Measurements from ENCODE around the gene LRRC3.

Gene LRRC3

DNA sequence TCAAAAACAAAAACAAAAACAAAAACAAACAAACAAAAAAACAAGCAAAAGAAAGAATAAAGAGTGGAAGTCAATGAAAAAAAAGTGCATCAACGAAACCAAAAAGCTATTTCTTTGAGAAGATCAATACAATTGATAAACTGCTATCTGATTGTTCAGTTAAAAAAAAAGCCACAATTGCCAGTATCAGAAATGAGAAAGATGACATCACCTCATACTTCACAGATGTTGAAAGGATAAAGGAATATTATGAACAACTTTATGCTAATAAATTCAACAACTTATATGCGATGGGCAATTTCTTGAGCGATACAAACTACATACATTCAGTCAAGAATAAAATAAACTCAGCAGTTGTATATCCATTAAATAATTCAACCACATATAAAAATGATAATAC is 2.2 kb upstream of the LRRC3 start:
- no peak for DNase-seq (ENCODE audit: low read depth, low spot score)

DNA sequence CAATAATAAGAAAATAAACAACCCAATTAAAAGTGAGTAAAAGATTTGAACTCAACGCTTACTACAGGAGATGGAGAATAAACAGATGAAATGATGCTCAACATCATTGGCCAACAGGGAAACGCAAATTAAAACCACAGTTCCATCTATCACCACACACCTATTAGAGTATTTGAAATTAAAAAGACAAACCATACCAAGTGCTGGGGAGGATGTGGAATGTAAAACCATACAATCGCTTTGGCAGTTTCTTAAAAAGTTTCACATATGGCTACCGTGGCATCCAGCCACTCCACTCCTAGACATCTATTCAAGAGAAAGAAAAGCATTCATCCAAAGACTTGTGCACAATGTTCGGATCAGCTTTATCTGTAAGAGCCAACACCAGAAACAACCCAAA is 1.3 kb upstream of the LRRC3 start:
- DNase-seq (ENCODE audit: low read depth, low spot score) = no peak
- H3K4me3 ChIP-seq (ENCODE audit: low read length) = no peak overlapping the region

More for the DNA sequence above, 2.2 kb upstream of the LRRC3 start:
- no peak overlapping the region for H3K4me3 ChIP-seq (ENCODE audit: low read length)

DNA sequence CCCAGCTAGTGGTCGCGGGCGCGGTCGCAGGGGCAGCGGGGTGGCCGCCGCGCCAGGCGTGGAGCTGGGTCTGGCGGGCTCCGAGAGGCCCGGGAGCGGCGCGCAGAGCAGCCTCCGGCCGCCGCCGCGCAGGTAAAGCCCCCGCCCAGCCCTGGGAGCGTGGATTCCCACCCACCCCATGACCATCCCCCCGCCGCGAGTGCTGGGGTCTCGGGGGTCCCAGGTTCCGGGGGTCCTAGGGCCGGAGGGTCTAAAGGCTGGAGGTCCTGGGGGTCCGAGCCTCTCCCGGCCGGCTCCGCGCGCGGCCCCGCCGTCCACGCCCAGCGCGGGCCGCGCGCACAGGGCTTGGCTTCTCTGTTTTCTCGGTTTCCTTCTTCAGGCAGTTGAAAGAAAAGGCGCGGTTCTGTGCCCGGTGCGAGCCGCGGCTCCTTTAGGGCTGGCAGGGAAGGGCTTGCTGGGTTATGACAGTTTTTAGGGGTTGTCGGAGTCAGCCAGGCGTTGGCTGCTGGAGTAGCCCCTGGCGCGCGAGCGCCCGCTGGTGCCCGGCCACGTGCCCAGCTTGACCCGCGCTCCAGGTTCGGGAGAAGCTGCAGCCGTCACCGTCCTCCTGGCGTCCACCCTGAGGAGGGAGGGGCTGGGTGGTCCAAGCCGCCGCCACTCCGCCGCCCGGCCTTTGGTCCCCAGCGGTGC is 359 bp downstream of the LRRC3 start:
- H3K4me3 ChIP-seq (ENCODE audit: low read length) = peak overlapping the region; percentile 36
- DNase-seq (ENCODE audit: low read depth, low spot score) = no peak

DNA sequence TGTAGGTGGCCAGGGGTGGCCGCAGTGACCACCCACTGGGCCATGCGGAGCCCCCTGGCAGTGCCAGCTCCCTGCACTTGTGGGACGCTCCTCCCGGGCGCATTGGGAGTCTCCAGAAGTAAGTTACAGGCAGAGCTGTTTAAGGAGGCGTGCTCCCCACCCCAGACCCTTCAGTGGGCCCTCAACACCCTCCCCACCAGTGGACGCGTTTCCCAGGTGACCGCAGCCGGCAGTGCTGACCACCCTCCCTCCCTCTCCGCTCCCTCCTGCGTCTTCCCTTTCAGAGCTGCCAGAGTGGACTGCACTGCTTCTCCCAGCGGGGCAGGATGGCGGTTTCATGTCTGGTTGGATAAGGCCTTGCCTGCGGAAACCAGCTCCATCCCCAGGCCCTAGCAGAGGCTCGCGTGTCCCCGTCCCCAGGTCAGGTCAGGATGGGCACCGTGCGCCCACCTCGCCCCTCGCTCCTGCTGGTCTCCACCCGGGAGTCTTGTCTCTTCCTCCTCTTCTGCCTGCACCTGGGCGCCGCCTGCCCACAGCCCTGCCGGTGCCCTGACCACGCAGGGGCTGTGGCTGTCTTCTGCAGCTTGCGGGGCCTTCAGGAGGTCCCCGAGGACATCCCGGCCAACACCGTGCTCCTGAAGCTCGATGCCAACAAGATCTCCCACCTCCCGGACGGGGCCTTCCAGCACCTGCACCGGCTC is 1.1 kb downstream of the LRRC3 start:
- peak overlapping the region; percentile 36 for H3K4me3 ChIP-seq (ENCODE audit: low read length)
- no peak for DNase-seq (ENCODE audit: low read depth, low spot score)

DNA sequence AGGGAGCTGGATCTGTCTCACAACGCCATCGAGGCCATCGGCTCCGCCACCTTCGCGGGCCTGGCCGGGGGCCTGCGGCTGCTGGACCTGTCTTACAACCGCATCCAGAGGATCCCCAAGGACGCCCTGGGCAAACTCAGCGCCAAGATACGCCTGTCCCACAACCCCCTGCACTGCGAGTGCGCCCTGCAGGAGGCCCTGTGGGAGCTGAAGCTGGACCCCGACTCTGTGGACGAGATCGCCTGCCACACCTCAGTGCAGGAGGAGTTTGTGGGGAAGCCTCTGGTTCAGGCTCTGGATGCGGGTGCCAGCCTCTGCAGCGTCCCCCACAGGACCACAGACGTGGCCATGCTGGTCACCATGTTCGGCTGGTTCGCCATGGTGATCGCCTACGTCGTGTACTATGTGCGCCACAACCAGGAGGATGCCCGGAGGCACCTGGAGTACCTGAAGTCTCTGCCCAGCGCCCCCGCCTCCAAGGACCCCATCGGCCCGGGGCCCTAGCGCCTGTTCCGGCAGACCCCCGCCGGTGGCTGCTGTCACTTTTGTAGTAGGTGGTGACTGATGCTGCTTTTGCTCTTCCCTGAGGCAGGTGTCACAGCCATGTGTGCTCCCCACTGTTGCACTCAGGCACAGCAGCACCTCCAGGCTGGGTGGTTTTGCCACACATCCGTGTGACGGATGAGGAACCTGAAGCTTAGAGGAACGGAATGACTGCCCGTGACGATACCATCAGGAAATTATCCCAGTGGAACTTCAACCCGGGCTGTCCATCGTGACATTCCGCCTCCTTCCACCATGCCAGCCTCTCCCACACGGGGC is 1.8 kb downstream of the LRRC3 start:
- DNase-seq (ENCODE audit: low read depth, low spot score) = no peak

DNA sequence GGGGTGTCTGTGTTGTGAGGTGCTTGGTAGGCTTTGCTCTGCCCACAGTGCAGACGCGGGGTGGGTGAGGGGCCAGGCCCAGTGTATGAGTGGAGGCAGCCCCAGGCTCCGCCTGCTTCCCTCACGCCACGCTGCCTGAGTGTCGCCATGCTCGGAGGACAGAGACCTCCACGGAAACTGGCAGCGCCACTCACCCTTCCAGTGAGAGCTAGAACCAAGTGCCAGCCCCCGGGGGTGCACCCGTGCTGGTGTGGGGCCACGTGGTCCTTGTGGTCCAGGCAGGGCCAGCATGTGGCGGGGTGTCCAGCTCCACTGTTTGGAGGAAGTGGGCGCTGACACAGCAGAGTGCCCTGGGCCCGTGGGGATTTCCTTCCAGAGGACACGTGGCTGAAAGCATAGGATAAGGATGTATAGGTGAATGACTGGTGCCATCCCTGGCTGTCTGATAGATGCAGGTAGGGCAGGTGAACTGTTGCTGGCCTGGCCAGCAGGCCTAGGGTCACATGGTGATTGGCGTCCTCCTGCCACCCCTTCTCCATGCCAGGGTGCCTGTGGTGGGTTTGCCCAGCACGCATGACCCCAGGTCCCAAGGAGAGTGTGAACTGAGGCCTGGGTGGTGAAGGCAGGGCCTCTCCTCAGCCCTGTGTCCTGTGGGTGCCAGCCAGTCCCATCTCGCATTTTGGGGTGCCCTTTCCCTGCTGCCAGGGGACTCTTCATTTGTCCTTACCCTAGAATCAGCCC is 3.8 kb downstream of the LRRC3 start:
- no peak for DNase-seq (ENCODE audit: low read depth, low spot score)
- no peak overlapping the region for H3K4me3 ChIP-seq (ENCODE audit: low read length)

More for the DNA sequence above, 1.8 kb downstream of the LRRC3 start:
- no peak overlapping the region for H3K4me3 ChIP-seq (ENCODE audit: low read length)

DNA sequence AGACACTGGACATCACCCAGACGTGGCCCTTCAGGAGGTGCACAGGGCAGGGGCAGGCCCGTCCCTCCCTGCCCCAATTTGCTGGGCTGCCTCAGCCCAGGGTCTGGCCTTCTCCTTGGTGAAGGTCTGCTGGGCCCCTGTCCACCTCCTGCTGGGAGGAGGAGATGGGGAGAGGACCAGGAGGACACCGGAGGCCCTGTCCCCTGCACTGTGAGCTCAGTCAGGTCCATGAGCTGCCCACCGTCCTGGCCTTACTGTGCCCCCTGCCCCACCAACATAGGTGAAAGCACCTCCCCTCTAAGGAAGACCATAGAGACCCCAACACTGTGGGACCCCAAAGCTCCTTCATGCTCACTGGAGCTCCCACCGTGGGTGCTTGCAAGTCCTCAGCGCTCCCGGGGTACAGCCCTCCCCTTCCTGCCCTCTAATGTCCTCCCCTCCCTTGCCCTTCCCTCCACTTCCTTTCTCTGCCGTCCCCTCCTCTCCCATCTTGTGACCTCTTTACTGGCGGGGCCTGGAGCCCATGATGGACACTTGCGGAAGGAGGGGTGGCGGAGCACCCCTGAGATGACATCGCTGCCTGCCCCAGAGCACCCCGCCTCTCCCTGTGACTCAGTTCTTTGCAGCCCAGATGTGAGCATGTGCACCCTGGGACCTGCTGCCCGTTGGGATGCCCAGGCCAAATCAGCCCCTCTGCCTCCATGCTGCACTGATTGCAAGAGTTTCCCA is 4.6 kb downstream of the LRRC3 start:
- no peak overlapping the region for H3K4me3 ChIP-seq (ENCODE audit: low read length)
- no peak for DNase-seq (ENCODE audit: low read depth, low spot score)

DNA sequence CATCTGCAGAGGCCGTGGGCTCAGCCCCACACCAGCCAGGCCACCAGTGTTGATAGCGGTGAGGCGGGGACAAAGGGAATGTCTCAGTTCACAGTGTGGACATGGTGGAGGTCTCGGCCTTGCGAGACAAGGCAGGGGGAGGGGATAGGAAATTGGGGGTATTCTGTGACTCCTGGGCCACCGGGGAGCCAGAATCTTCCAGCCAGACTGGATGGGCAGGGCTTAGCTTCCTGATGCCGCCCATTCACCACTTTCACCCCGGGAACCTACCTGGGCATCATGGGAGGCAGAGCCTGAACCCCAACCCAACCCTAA is 5.1 kb downstream of the LRRC3 start:
- H3K4me3 ChIP-seq (ENCODE audit: low read length) = no peak overlapping the region
- DNase-seq (ENCODE audit: low read depth, low spot score) = no peak

DNA sequence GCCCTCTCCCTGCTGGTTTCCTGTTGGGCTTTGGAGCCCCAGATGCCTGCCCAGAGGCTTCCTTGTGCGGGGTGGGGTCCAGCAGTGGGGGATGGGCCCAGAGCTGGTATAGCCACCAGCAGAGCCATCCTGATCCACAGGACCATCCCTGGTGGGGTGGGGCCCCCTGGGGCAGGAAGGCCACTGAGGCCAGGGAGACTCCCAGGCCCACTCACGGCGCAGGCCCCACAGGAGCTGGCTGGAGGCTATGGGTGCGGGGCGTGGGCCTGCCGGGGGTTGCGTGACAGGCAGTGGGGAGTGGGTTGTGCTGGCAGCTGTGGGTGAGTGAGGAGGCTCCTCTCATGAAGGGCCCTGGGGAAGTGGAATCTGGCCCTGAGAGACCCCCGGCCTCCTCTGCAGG is 5.7 kb downstream of the LRRC3 start:
- DNase-seq (ENCODE audit: low read depth, low spot score) = no peak
- H3K4me3 ChIP-seq (ENCODE audit: low read length) = no peak overlapping the region

DNA sequence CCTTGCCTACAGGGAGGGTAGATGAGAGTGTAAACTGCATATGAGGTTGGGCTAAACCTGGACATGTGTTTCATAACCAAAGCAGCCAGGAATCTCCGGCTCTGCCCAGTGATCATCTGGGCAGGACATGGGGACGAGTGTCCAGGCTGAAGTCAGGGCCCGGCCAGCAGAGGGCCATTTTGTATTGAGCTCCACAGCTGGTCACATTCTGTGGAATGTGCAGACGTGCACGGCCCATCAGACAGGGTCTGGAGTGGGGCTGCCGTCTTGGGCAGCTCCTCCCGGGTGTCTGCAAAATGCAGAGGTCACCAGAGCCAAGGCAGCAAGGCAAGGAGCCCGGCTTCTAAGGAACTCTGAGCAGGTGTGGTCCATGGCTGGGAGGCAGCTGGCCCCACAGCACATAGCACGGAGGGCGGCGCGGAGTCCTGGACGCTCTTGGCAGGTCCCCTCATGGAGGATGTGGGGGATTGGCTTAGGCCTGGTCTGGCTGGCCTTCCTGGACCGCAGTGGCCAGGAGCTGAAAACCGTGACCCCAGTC is 6.2 kb downstream of the LRRC3 start:
- H3K4me3 ChIP-seq (ENCODE audit: low read length) = no peak overlapping the region
- DNase-seq (ENCODE audit: low read depth, low spot score) = no peak

DNA sequence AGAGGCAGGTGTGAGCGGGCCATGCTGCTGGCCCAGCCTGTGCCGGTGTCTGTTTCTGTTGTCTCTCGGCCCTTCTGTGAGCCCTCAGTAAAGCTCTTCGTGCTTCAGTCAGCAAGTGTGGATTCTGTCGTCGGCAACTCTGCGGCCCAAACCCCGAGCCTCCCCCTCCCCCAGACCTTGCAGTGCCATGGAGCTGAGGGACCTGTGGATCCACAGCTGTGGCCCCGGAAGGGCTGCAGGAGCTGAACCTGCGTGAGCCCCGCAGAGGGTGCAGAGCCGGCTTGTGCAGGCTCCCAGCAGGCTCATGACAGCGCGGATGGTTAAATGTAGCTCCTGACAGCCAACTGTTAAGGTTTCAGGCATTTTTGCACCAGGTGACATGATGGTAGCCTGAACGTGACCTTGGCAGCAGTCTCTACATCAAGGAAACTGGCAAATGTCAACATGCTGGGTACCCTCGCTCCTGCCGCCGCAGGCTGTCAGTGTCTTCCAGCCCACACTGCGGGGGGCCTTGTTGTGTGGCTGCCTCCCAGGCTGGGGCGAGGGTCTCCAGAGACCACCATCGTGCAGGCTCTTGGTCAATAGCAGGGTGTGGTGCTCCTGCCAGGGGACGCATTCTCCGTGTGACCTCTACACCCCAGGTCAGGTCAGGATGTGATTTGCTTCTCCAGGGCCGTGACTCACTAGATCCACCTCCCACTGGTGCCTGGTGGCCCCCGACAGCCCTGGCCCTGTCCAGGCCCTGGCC is 7.0 kb downstream of the LRRC3 start:
- no peak for DNase-seq (ENCODE audit: low read depth, low spot score)
- no peak overlapping the region for H3K4me3 ChIP-seq (ENCODE audit: low read length)

DNA sequence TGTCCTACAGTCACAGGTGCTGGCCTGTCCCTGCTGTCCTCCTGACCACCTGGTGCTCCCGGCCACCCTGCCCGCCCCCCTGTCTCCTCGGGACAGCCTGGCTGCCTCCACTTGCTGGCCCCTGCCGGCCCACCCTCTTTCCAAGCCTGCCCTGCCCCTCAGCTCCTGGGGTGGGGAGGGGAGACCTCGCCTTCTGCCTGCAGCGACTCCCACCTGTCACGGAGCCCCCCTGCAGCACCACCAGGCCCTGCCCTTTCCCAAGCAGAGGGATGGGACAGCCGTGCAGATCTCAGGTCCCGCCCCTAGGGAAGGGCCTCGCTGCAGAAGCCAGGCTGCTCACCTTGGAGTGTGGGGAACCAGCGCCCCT is 7.5 kb downstream of the LRRC3 start:
- no peak overlapping the region for H3K4me3 ChIP-seq (ENCODE audit: low read length)
- no peak for DNase-seq (ENCODE audit: low read depth, low spot score)

DNA sequence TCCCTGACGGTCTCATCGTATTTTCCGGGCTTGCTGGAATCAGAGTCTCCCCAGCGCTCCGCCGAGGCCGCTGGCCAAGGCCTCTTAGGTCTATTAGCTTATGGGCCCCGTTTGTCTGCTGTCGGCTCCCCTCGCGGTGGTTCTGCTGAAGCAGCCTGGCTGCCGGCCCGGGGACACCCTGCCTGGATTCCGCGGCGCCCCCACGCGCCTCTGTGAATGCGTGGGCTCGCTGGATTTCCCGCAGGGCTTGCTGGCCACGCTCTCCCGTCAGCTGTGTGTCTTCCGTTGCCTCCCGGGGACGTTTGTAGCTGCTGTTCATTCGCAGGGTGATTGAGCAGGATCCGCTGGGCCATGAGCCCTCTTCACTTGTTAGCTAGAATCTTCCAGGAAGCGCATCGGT is 8.4 kb downstream of the LRRC3 start:
- H3K4me3 ChIP-seq (ENCODE audit: low read length) = no peak overlapping the region
- DNase-seq (ENCODE audit: low read depth, low spot score) = no peak

DNA sequence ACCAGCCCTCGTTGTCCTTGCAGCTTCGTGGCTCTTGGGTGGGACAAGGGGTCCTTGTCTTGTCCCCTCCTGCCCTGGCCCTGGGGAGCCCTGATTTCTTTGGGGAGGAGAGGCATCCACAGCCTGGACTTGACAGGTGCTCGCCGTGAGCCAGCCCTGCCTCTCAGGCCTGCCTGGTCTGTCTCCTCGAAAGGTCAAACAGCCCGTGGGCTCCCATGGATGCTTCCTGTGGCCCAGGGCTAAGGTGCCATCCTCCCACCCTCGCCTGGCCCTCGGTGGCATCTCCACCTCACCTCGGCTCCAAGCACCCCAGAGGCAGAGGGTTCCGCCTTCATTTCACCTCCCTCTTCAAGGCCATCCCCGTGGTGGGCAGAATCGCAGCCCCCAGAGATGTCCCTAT is 9.0 kb downstream of the LRRC3 start:
- no peak overlapping the region for H3K4me3 ChIP-seq (ENCODE audit: low read length)
- DNase-seq (ENCODE audit: low read depth, low spot score) = no peak

DNA sequence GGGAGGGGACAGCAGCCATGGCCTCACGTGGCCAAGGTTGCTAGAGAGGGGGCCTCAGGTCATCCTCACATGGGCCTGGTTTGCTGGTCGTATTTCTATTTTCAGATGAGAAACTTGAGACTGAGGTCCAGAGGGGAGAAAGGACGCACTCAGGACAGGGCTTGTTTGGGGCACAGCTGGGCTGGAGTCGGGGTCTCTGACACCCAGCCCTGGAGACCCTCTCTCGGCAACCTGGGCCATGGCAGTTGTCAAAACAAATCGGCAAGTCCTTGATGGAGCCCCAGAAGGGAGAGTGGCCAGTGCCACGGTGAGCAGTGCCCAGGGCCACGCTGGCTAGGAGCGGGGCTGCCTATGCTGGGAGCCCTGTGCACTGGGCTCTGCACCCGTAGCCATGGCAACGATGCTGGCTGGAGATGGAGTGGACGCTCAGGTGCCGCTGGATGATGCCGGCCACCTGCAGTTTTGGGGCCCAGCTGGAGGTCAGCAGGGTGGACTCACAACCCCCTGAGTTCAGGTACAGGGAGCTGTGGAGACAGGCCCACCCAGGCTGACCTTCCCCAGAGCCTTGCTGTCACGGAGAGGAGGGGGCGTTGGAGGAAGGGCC is 11.1 kb downstream of the LRRC3 start:
- H3K4me3 ChIP-seq (ENCODE audit: low read length) = no peak overlapping the region
- no peak for DNase-seq (ENCODE audit: low read depth, low spot score)

DNA sequence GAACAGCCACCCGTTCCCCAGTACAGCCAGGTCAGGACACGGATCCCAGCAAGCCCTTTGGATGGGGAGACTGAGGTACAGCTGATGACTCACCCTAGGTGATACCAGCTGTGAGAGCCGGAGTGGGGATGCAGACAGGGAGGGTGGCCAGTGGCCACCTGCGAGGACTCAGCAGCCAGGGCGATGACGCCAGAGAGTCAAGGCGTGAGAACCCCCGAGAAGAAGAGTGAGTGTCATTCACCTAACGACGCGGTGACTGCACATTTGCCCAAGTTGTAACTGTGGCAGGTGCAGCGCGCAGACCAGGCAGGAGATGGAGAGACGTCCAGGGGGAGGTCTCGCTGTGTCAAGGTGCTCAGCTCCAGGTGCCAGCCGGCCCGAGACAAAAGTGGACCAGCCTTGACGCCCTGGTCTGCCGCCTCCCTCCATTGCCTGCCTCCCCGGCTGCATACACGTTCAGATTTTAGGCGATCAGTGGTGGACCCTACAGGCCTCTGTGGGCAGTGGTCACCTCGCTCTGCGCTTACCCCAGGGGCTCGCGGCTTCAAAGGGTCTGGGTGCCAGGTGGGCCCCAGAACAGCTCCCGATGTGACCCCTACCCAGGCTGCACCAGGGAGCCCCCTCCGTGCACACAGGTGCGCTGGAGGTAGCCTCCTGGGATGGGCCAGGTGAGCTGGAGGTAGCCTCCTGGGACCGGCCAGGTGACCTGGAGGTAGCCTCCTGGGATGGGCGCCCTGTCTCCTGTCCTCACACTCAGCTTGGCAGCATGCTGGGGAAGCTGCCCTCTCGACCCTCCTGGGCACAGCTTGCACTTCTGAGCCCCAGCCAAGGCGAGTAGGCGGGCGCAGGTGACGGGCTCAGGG is 11.9 kb downstream of the LRRC3 start:
- H3K4me3 ChIP-seq (ENCODE audit: low read length) = no peak overlapping the region
- no peak for DNase-seq (ENCODE audit: low read depth, low spot score)

DNA sequence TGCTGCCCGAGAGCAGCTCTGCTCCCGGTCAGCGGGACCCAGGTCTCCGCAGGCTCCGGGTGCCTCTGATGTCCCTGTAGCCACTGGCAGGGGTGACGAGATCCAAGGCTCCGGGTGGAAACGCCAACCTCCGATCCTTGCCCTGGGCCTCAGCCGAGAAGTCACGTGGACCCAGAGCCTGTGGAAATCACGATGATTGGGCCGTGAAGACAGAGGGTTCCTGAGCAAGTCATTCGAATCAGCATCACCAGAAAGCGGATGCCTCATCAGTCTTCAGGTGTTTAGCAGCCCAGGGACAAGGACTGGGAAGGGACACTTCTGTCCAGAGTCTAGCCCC is 12.5 kb downstream of the LRRC3 start:
- no peak overlapping the region for H3K4me3 ChIP-seq (ENCODE audit: low read length)
- no peak for DNase-seq (ENCODE audit: low read depth, low spot score)
